HepG2 (cell line): Measurements from ENCODE around the gene ANO1. TPM values are rescaled to one million over a fixed set of nuclear protein-coding genes. Genes with fewer than 3 reads are reported as not detected.
A peak's percentile ranks its signal among the peaks of the same experiment; 100 is the strongest.

Source experiments
- ATAC-seq: fragments of 200-7000 bp; cut with Tn5 transposase; 3 replicates; pipeline ENCODE4 v1.9.1; 2020; ENCODE audit warnings: mild to moderate bottlenecking, moderate library complexity
- BruUV-seq: library from RNA; stranded (reverse); fragments of 400-500 nt; replicated peaks from 2 replicates; lab custom pipeline; 2021; lab: Mats Ljungman, UMichigan
- CTCF ChIA-PET: fragments of 300-600 bp; formaldehyde crosslinking; extraction: SDS; loops from one replicate; lab custom pipeline; 2021; ENCODE audit warnings: low total read pairs, inconsistent platforms, low intra/inter-chr PET ratio; lab: Yijun Ruan, JAX
- POLR2A ChIA-PET: fragments of 350-600 bp; sonication (Branson Sonifier 250); formaldehyde crosslinking; loops from one replicate; lab custom pipeline; 2020; ENCODE audit warnings: antibody characterized with exemption, inconsistent platforms; lab: Yijun Ruan, JAX
- DNase-seq: peaks from one replicate; pipeline ENCODE4 v3.0.0-alpha.2; 2015; ENCODE audit warnings: low spot score
- FAIRE-seq: peaks from 3 replicates; lab custom pipeline; 2011; peaks lifted over from hg19 to GRCh38; lab: Jason Lieb, UNC
- H2AFZ ChIP-seq: one replicate; pipeline ENCODE4 v1.6.1; 2011; ENCODE audit warnings: low read length, inconsistent platforms
- H3K27ac ChIP-seq: fragments of 300-600 bp; 3 replicates; pipeline ENCODE4 v1.8.0; 2011; ENCODE audit warnings: mixed run types, mild to moderate bottlenecking, mixed read lengths, low read length, inconsistent platforms; ENCODE audit not compliant: insufficient read depth; ENCODE audit errors: extremely low read length
- H3K27me3 ChIP-seq, 2 experiments: fragments of 200-600 bp in 1 of 2; 2 replicates in 1 of 2; 3 replicates in 1 of 2; pipeline versions ENCODE4 v1.6.0 to v1.8.0; 2011; ENCODE audit warnings: low read length in 2 of 2, mild to moderate bottlenecking in 2 of 2, moderate library complexity in 2 of 2, inconsistent platforms in 1 of 2; ENCODE audit not compliant: insufficient read depth in 2 of 2, control insufficient read depth in 1 of 2
- H3K36me3 ChIP-seq, 2 experiments: fragments of 200-600 bp in 1 of 2; replicated peaks in 1 of 2; 2 replicates in 1 of 2; 3 replicates in 1 of 2; pipeline versions ENCODE4 v1.5.1 to v1.8.0; 2011; ENCODE audit warnings: low read length in 2 of 2, inconsistent platforms in 1 of 2; ENCODE audit not compliant: insufficient read depth in 2 of 2, control insufficient read depth in 1 of 2
- H3K4me1 ChIP-seq: 2 replicates; pipeline ENCODE4 v1.5.1; 2012; ENCODE audit warnings: low read length, inconsistent platforms; ENCODE audit not compliant: insufficient read depth
- H3K4me2 ChIP-seq: 2 replicates; pipeline ENCODE4 v1.6.0; 2011; ENCODE audit warnings: low read depth, low read length, inconsistent platforms
- H3K4me3 ChIP-seq, 3 experiments: fragments of 200-600 bp in 1 of 3; sonication (generic), shearing (Covaris generic) in 1 of 3; replicated peaks in 1 of 3; 2 replicates each; pipeline ENCODE4 v1.5.1; 2011 to 2016; ENCODE audit warnings: low read length in 3 of 3, inconsistent platforms in 2 of 3, low read depth in 2 of 3, mild to moderate bottlenecking in 2 of 3, control low read depth in 1 of 3, mixed read lengths in 1 of 3; ENCODE audit not compliant: insufficient read depth in 1 of 3
- H3K79me2 ChIP-seq: one replicate; pipeline ENCODE4 v1.6.1; 2011; ENCODE audit warnings: low read length, inconsistent platforms; ENCODE audit not compliant: insufficient read depth
- H3K9ac ChIP-seq: 2 replicates; pipeline ENCODE4 v1.6.0; 2011; ENCODE audit warnings: mild to moderate bottlenecking, low read depth, low read length, inconsistent platforms; ENCODE audit not compliant: insufficient read depth
- H3K9me3 ChIP-seq: 2 replicates; pipeline ENCODE4 v1.5.1; 2012; ENCODE audit warnings: mild to moderate bottlenecking, low read length
- H4K20me1 ChIP-seq: 2 replicates; pipeline ENCODE4 v1.6.0; 2011; ENCODE audit warnings: inconsistent platforms, mild to moderate bottlenecking, low read length, moderate library complexity; ENCODE audit not compliant: insufficient read depth
- CREBL2 ChIP-seq: sonication (generic); formaldehyde crosslinking; IDR thresholded peaks from 2 replicates; pipeline ENCODE4 v1.8.1; 2023; ENCODE audit warnings: missing genetic modification reagents, mild to moderate bottlenecking, borderline replicate concordance
- E2F5 ChIP-seq: sonication (generic); formaldehyde crosslinking; conservative IDR thresholded peaks from 2 replicates; pipeline ENCODE4 v1.4.0; 2020; ENCODE audit warnings: missing genetic modification reagents
- HOXD1 ChIP-seq: sonication (generic); formaldehyde crosslinking; IDR thresholded peaks from 2 replicates; pipeline ENCODE4 v1.5.0; 2020; ENCODE audit warnings: missing genetic modification reagents
- KMT2A ChIP-seq: sonication (generic); formaldehyde crosslinking; IDR thresholded peaks from 2 replicates; pipeline ENCODE4 v1.4.0; 2020; ENCODE audit warnings: missing genetic modification reagents
- MXD3 ChIP-seq: IDR thresholded peaks from 2 replicates; pipeline ENCODE4 v1.6.1; 2016; ENCODE audit warnings: mild to moderate bottlenecking, missing biosample characterization, missing genetic modification reagents
- RNF2 ChIP-seq: fragments of 450-650 bp; conservative IDR thresholded peaks from 2 replicates; pipeline ENCODE4 v1.6.1; 2016; ENCODE audit warnings: low read depth
- TEAD2 ChIP-seq: sonication (generic); formaldehyde crosslinking; IDR thresholded peaks from 2 replicates; pipeline ENCODE4 v1.9.0; 2021; ENCODE audit warnings: missing genetic modification reagents
- TEF ChIP-seq: sonication (generic); formaldehyde crosslinking; IDR thresholded peaks from 2 replicates; pipeline ENCODE4 v1.5.0; 2020; ENCODE audit warnings: missing genetic modification reagents
- ZFP41 ChIP-seq: sonication (generic); formaldehyde crosslinking; IDR thresholded peaks from 2 replicates; pipeline ENCODE4 v1.4.0; 2020; ENCODE audit warnings: mild to moderate bottlenecking, missing genetic modification reagents, borderline replicate concordance
- ZMYM4 ChIP-seq: sonication (generic); formaldehyde crosslinking; IDR thresholded peaks from 2 replicates; pipeline ENCODE4 v1.8.1; 2023; ENCODE audit warnings: mild to moderate bottlenecking, missing genetic modification reagents
- ZNF275 ChIP-seq: sonication (generic); formaldehyde crosslinking; IDR thresholded peaks from 2 replicates; pipeline ENCODE4 v1.8.0; 2022; ENCODE audit warnings: missing genetic modification reagents, mild to moderate bottlenecking, inconsistent platforms, borderline replicate concordance
- ZNF337 ChIP-seq: sonication (generic); formaldehyde crosslinking; IDR thresholded peaks from 2 replicates; pipeline ENCODE4 v1.5.1; 2020; ENCODE audit warnings: missing genetic modification reagents, low read depth, mild to moderate bottlenecking, borderline replicate concordance
- ZNF781 ChIP-seq: sonication (generic); formaldehyde crosslinking; IDR thresholded peaks from 2 replicates; pipeline ENCODE4 v1.5.1; 2020; ENCODE audit warnings: borderline replicate concordance, mild to moderate bottlenecking, missing genetic modification reagents; ENCODE audit errors: not compliant biosample characterization
- WGBS: methylation state at CpG from one replicate; pipeline ENCODE4 v1.1.6; 2017; ENCODE audit warnings: low lambda C conversion rate; 5-methylcytosine and 5-hydroxymethylcytosine counted together
- in situ Hi-C: cut with HindIII; loops from 2 replicates; pipeline ENCODE4 v1.10.0; 2017; ENCODE audit warnings: low pct_unique_long_range_greater_than_20kb; ENCODE audit not compliant: extremely low pct_ligation_motif_present
- intact Hi-C: fragments of 100-400 bp; cut with micrococcal nuclease; formaldehyde crosslinking; loops from one replicate; pipeline ENCODE4 v1.10.0; 2022; ENCODE audit not compliant: unreplicated experiment
- polyA plus RNA-seq, 8 experiments: library from polyadenylated mRNA; depleted of rRNA in 3 of 8; stranded (reverse) in 7 of 8; unstranded in 1 of 8; fragments of >200 nt; fragmentation: Illumina TruSeq in 4 of 8; extraction: Trizol in 4 of 8; gene quantifications; 2 replicates each; pipeline versions ENCODE4 v1.2.1 to v1.2.3, GENCODE V29; 2011 to 2016; ENCODE audit warnings: low read depth in 4 of 8, missing spikeins in 1 of 8, mixed read lengths in 1 of 8; ENCODE audit not compliant: insufficient read depth in 1 of 8
- total RNA-seq, 5 experiments: library from RNA; depleted of rRNA; stranded (reverse); fragments of >200 nt; fragmentation: Illumina TruSeq; extraction: Trizol; gene quantifications; 2 replicates each; pipeline ENCODE4 v1.2.3, GENCODE V29; 2016; ENCODE audit warnings: low read depth in 1 of 5

ANO1 gene
- total and polyA plus RNA-seq, 2 of the 13 experiments (the other 11 are each of a cell fraction or from before 2014, with no cell fraction given), result not detected

GRCh38 chr11:70120674-70121073 lies 42.6 kb downstream of the ANO1 start:
- intact Hi-C loops, result no loop called here
- CTCF ChIA-PET, result no interaction called here

GRCh38 chr11:70122490-70123198 lies 44.5 kb downstream of the ANO1 start:
- CTCF ChIA-PET, result no interaction called here
- no peaks in the 10 kb centered on the region for H3K79me2 ChIP-seq
- no peak overlapping the region for H3K4me2 ChIP-seq
- no peaks in the 10 kb centered on the region for H3K36me3 ChIP-seq
- H3K4me3 ChIP-seq, result no peak overlapping the region
- peak; percentile 44; the same call in 2 of the 3 replicates for ATAC-seq
- peaks cover 1 to 24% of the 10 kb centered on the region in 2 experiments; a peak in 3 of 5 replicates for H3K27me3 ChIP-seq
- H3K9me3 ChIP-seq, result no peaks in the 10 kb centered on the region
- no peaks in the 10 kb centered on the region for H3K4me1 ChIP-seq
- DNase-seq, result no peak
- H3K9ac ChIP-seq, result no peak overlapping the region
- H2AFZ ChIP-seq, result no peak overlapping the region
- no TSS peak for BruUV-seq
- in situ Hi-C loops (no loop called here), intact Hi-C loops (no loop called here)
- POLR2A ChIA-PET, result no interaction called here
- H3K27ac ChIP-seq, result no peak overlapping the region
- H4K20me1 ChIP-seq, result no peaks in the 10 kb centered on the region
- no peak for FAIRE-seq
- 23% methylated on average over 11 of the region's 14 CpGs for WGBS
- TF ChIP-seq E2F5 (CRISPR knock-in tag), result no peak
- no peak for TF ChIP-seq TEAD2
- TF ChIP-seq CREBL2, result no peak
- TF ChIP-seq TEF (CRISPR knock-in tag), result no peak
- TF ChIP-seq MXD3 (CRISPR knock-in tag), result no peak
- no peak for TF ChIP-seq ZNF337 (CRISPR knock-in tag)
- TF ChIP-seq ZNF781 (CRISPR knock-in tag), result no peak
- TF ChIP-seq ZMYM4 (CRISPR knock-in tag), result no peak
- no peak for TF ChIP-seq RNF2

More at GRCh38 chr11:70120674-70121073, 42.6 kb downstream of the ANO1 start:
- Histone ChIP-seq H2AFZ (no peak overlapping the region), H3K4me1 (no peaks in the 10 kb centered on the region), H3K4me3 (no peak overlapping the region), H3K79me2 (no peaks in the 10 kb centered on the region), H4K20me1 (no peaks in the 10 kb centered on the region), H3K27me3 (peaks cover 1 to 28% of the 10 kb centered on the region in 2 experiments; a peak in 2 of 5 replicates), H3K9ac (no peak overlapping the region), H3K9me3 (no peaks in the 10 kb centered on the region), H3K4me2 (no peak overlapping the region), H3K36me3 (no peaks in the 10 kb centered on the region), H3K27ac (no peak overlapping the region)
- TF ChIP-seq ZNF275 (CRISPR knock-in tag), result no peak
- TF ChIP-seq HOXD1 (CRISPR knock-in tag), result no peak
- no peak for TF ChIP-seq KMT2A (CRISPR knock-in tag)
- no peak for TF ChIP-seq ZFP41 (CRISPR knock-in tag)
- in situ Hi-C loops, result no loop called here
- no TSS peak for BruUV-seq
- ATAC-seq, result no peak
- WGBS, result 24% methylated on average over 5 of the region's 11 CpGs
- POLR2A ChIA-PET, result no interaction called here
- FAIRE-seq, result no peak
- no peak for DNase-seq
